ENCODE measurements around the gene ATF3.

The ATF3 gene

GRCh38 chr1:212611000-212611948 is 2.7 kb downstream of the ATF3 start:
- ChIA-PET CTCF (interaction anchor here (0.6 to 2.1 kb wide), 11 partner anchors 11 to 941 kb away, joined by 3 to 11 read pairs (median 4); no protein-coding TSS in a partner anchor), POLR2A (interaction anchor here (0.8 to 1.5 kb wide), 3 partner anchors 10 to 16 kb away, joined by 3 to 4 read pairs (median 4); no protein-coding TSS in a partner anchor)
- H3K4me1 ChIP-seq (ENCODE audit: control insufficient read depth, insufficient read depth, low read length), result peaks cover 8% of the 10 kb centered on the region
- peak overlapping the region; percentile 82 for H3K4me3 ChIP-seq (ENCODE audit: low read depth, low read length)
- H3K9me3 ChIP-seq (ENCODE audit: control insufficient read depth, insufficient read depth, low read depth, low read length), result no peaks in the 10 kb centered on the region
- no peak overlapping the region for H3K27ac ChIP-seq (ENCODE audit: extremely low read depth, low read depth, low read length)
- peaks cover 8 to 22% of the 10 kb centered on the region in 2 experiments; a peak in 2 of 3 replicates for H3K36me3 ChIP-seq (ENCODE audit: control insufficient read depth in 2 of 2, insufficient read depth in 1 of 2, low read length in 2 of 2)
- no peak for TF ChIP-seq HIC1 (tag by site-specific recombination; IDR thresholded peaks at IDR 0.05)
- peak; percentile 87 for TF ChIP-seq FEZF1 (tag by site-specific recombination; IDR thresholded peaks at IDR 0.05)
- peak; percentile 64 for TF ChIP-seq PRDM6 (tag by site-specific recombination; IDR thresholded peaks at IDR 0.05)
- no peak for TF ChIP-seq ZNF610 (tag by site-specific recombination; IDR thresholded peaks at IDR 0.05; ENCODE audit: borderline replicate concordance)
- no peak for TF ChIP-seq ZNF639 (tag by site-specific recombination; IDR thresholded peaks at IDR 0.05)
- peak; percentile 76 for TF ChIP-seq PRDM1 (tag by site-specific recombination; IDR thresholded peaks at IDR 0.05)
- TF ChIP-seq IKZF3 (tag by site-specific recombination; IDR thresholded peaks at IDR 0.05), result 0 out of 2 replicates have a peak, but pooled peaks have one; percentile 19

- peak; percentile 68; the same call in 1 of the 2 replicates for TF ChIP-seq SCRT2 (tag by site-specific recombination; IDR thresholded peaks at IDR 0.05)
- TF ChIP-seq ZBTB17 (tag by site-specific recombination; IDR thresholded peaks at IDR 0.05), result no peak
- 0 out of 2 replicates have a peak, but pooled peaks have one; percentile 18 for TF ChIP-seq SCRT1 (tag by site-specific recombination; IDR thresholded peaks at IDR 0.05; ENCODE audit: borderline replicate concordance)
- no peak for TF ChIP-seq ZNF335 (tag by site-specific recombination; conservative IDR thresholded peaks at IDR 0.05)
- TF ChIP-seq SETDB1 (IDR thresholded peaks at IDR 0.05; ENCODE audit: insufficient read length, low read length), result no peak
- H3K4me3 ChIP-seq (ENCODE audit: low read depth, low read length), result no peak overlapping the region
Measured at GRCh38 chr1:212612041-212612961, 3.7 kb downstream of the ATF3 start.

More at GRCh38 chr1:212612041-212612961, 3.7 kb downstream of the ATF3 start:
- Histone ChIP-seq H3K9me3 (ENCODE audit: control insufficient read depth, insufficient read depth, low read depth, low read length) (no peaks in the 10 kb centered on the region), H3K36me3 (ENCODE audit: control insufficient read depth in 2 of 2, insufficient read depth in 1 of 2, low read length in 2 of 2) (peaks cover 13 to 31% of the 10 kb centered on the region in 2 experiments; a peak in 2 of 3 replicates), H3K4me1 (ENCODE audit: control insufficient read depth, insufficient read depth, low read length) (no peaks in the 10 kb centered on the region; the same call in 1 of the 2 replicates), H3K27ac (ENCODE audit: extremely low read depth, low read depth, low read length) (no peak overlapping the region)
- ChIA-PET CTCF (interaction anchor here (0.6 to 2.1 kb wide), 10 partner anchors 10 to 164 kb away, joined by 3 to 11 read pairs (median 4); no protein-coding TSS in a partner anchor), POLR2A (interaction anchor here (0.8 to 1.5 kb wide), 3 partner anchors 9 to 17 kb away, joined by 3 to 4 read pairs (median 4); no protein-coding TSS in a partner anchor)

Measured in HEK293 (cell line).